Measurements from ENCODE around the gene PSAP.

The PSAP gene

GRCh38 chr10:71807557-71808510 lies 43.2 kb downstream of the PSAP start:
- DNase-seq (ENCODE audit: low read depth), result no peak

GRCh38 chr10:71806704-71807556 lies 44.1 kb downstream of the PSAP start:
- DNase-seq (ENCODE audit: low read depth), result no peak

GRCh38 chr10:71805776-71806703 lies 45.0 kb downstream of the PSAP start:
- DNase-seq (ENCODE audit: low read depth), result no peak

- DNase-seq (ENCODE audit: low read depth), result no peak
Observed at GRCh38 chr10:71804077-71804476, 47.0 kb downstream of the PSAP start.

- no peak for DNase-seq (ENCODE audit: low read depth)
Observed at GRCh38 chr10:71802715-71803488, 48.1 kb downstream of the PSAP start.

- no peak for DNase-seq (ENCODE audit: low read depth)
Observed at GRCh38 chr10:71802235-71802634, 48.8 kb downstream of the PSAP start.

GRCh38 chr10:71801361-71801760 lies 49.7 kb downstream of the PSAP start:
- no peak for DNase-seq (ENCODE audit: low read depth)

GRCh38 chr10:71799608-71800453 lies 51.2 kb downstream of the PSAP start:
- DNase-seq (ENCODE audit: low read depth), result no peak

- no peak for DNase-seq (ENCODE audit: low read depth)
Observed at GRCh38 chr10:71799112-71799511, 51.9 kb downstream of the PSAP start.

GRCh38 chr10:71798308-71798624 lies 52.8 kb downstream of the PSAP start:
- no peak for DNase-seq (ENCODE audit: low read depth)

GRCh38 chr10:71797533-71798307 lies 53.3 kb downstream of the PSAP start:
- DNase-seq (ENCODE audit: low read depth), result no peak

- DNase-seq (ENCODE audit: low read depth), result no peak
Observed at GRCh38 chr10:71796749-71797405, 54.2 kb downstream of the PSAP start.

- DNase-seq (ENCODE audit: low read depth), result no peak
Observed at GRCh38 chr10:71795248-71795647, 55.8 kb downstream of the PSAP start.

- DNase-seq (ENCODE audit: low read depth), result no peak
Observed at GRCh38 chr10:71790749-71791440, 60.2 kb downstream of the PSAP start.

- DNase-seq (ENCODE audit: low read depth), result no peak
Observed at GRCh38 chr10:71789871-71790270, 61.2 kb downstream of the PSAP start.

- DNase-seq (ENCODE audit: low read depth), result no peak
Observed at GRCh38 chr10:71788954-71789353, 62.1 kb downstream of the PSAP start.

GRCh38 chr10:71784679-71785272 lies 66.3 kb downstream of the PSAP start:
- DNase-seq (ENCODE audit: low read depth), result no peak

All from stimulated activated CD8-positive, alpha-beta memory T cell treated with anti-CD3 and anti-CD28 coated beads, Interleukin-15, amount 100 ng/mL, for 24 hours (primary cell).